Ammon's horn (tissue), 1 donor: ENCODE results near the gene IGFBPL1.

Experiments used
- DNase-seq: peaks from one replicate; pipeline ENCODE4 v3.0.0-alpha.2; 2016; ENCODE audit warnings: low spot score

IGFBPL1 gene

GRCh38 chr9:38395653-38396370 lies 28.4 kb downstream of the IGFBPL1 start:
- no peak for DNase-seq

GRCh38 chr9:38394416-38394815 lies 29.8 kb downstream of the IGFBPL1 start:
- DNase-seq: no peak

- no peak for DNase-seq
These were observed 31.0 kb downstream of the IGFBPL1 start for GRCh38 chr9:38393128-38393796.

GRCh38 chr9:38392235-38393127 lies 31.8 kb downstream of the IGFBPL1 start, which contains the start of gene ALDH1B1:
Gene ALDH1B1, plus strand, starts transcription at chr9:38392702. Its CDS starts 3,047 bp downstream, at chr9:38395749.
- peak; percentile 87 for DNase-seq

GRCh38 chr9:38391278-38392118 lies 32.8 kb downstream of the IGFBPL1 start:
- DNase-seq: no peak

GRCh38 chr9:38390851-38391250 lies 33.4 kb downstream of the IGFBPL1 start:
- no peak for DNase-seq

- DNase-seq: no peak
These were observed 33.8 kb downstream of the IGFBPL1 start for GRCh38 chr9:38390442-38390841.

- no peak for DNase-seq
These were observed 34.9 kb downstream of the IGFBPL1 start for GRCh38 chr9:38389313-38389712.

- peak; percentile 16 for DNase-seq
These were observed 35.7 kb downstream of the IGFBPL1 start for GRCh38 chr9:38388283-38389223.

- no peak for DNase-seq
These were observed 36.5 kb downstream of the IGFBPL1 start for GRCh38 chr9:38387751-38388150.

- DNase-seq: no peak
These were observed 37.2 kb downstream of the IGFBPL1 start for GRCh38 chr9:38387066-38387465.

GRCh38 chr9:38386319-38386895 lies 37.8 kb downstream of the IGFBPL1 start:
- DNase-seq: no peak

- DNase-seq: no peak
These were observed 38.4 kb downstream of the IGFBPL1 start for GRCh38 chr9:38385896-38386295.

GRCh38 chr9:38384990-38385848 lies 39.0 kb downstream of the IGFBPL1 start:
- no peak for DNase-seq

- DNase-seq: no peak
These were observed 42.1 kb downstream of the IGFBPL1 start for GRCh38 chr9:38382141-38382540.

- no peak for DNase-seq
These were observed 43.3 kb downstream of the IGFBPL1 start for GRCh38 chr9:38380872-38381534.

- DNase-seq: no peak
These were observed 43.9 kb downstream of the IGFBPL1 start for GRCh38 chr9:38380230-38380871.
